ENCODE data around the gene ZBED2.
"Not testable (repeated sequence)": the region's sequence is repeated elsewhere in the genome, so short reads cannot be mapped to it uniquely, and the experiment has no call there.

Gene ZBED2, protein sequence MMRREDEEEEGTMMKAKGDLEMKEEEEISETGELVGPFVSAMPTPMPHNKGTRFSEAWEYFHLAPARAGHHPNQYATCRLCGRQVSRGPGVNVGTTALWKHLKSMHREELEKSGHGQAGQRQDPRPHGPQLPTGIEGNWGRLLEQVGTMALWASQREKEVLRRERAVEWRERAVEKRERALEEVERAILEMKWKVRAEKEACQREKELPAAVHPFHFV

DNA sequence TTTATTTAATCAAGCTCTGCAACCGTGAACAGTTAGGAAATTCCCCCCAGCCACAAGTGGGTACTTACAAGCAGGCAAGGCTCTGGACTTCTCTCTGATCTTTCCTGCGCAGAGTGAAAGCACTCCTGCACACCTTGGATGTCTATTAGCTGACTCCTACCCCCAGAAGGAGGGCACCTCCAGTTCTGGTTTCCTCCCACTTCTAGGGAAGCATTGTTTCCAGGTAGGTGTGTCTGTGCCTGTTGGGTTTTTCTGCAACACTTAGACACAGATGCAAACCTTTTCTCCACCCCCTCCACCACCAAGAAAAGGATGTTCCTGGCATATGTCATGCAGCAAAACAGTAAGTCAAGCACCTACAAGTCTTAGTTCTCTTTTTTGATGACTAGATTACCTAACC is at the start of gene ZBED2:
Gene ZBED2, minus strand, starts transcription at position 115 of the 400 bp plus-strand sequence. CDS start 1,145 bp downstream, outside the sequence.
- Mint-ChIP-seq H3K4me1 (peaks cover 21 to 43% of the 10 kb centered on the region in 2 donors), H3K36me3 (peaks cover 16 to 22% of the 10 kb centered on the region in 2 donors), H3K4me3 (peak within 1 kb of the TSS; percentile 77 to 82), H3K27me3 (no peaks in the 10 kb centered on the region), H3K9me3 (peaks cover 2 to 5% of the 10 kb centered on the region in 2 donors), H3K27ac (peak within 1 kb of the TSS; percentile 91)
- ATAC-seq (replicated peaks), result peak; percentile 79
- DNase-seq, result peak; percentile 56

DNA sequence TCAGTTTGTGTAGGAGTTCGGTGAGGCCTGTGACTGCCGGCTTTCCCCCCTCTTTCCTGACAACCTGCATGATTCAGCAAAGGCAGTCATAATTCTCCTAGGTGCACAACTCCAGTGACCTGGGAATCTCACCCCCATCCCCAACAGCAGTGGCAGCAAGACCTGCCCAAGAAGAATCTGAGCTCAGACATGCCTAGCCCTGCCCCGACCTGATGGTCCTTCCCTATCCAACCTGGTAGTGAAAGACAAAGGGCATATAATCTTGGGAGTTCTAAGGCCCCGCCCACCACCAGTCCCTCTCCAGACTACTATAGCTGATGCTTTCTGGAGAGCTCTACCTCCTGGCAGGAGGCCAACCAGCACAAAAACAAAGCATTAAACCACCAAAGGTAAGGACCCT is 44.2 kb upstream of the ZBED2 start:
- no peak overlapping the region for H3K4me3 Mint-ChIP-seq
- H3K4me1 Mint-ChIP-seq, result no peaks in the 10 kb centered on the region
- no peak overlapping the region for H3K27ac Mint-ChIP-seq
- ATAC-seq (replicated peaks) (no peak), DNase-seq (no peak)
- no peaks in the 10 kb centered on the region for H3K27me3 Mint-ChIP-seq
- H3K9me3 Mint-ChIP-seq, result peaks cover 16 to 22% of the 10 kb centered on the region in 2 donors
- H3K36me3 Mint-ChIP-seq, result peaks cover 11 to 15% of the 10 kb centered on the region in 2 donors

DNA sequence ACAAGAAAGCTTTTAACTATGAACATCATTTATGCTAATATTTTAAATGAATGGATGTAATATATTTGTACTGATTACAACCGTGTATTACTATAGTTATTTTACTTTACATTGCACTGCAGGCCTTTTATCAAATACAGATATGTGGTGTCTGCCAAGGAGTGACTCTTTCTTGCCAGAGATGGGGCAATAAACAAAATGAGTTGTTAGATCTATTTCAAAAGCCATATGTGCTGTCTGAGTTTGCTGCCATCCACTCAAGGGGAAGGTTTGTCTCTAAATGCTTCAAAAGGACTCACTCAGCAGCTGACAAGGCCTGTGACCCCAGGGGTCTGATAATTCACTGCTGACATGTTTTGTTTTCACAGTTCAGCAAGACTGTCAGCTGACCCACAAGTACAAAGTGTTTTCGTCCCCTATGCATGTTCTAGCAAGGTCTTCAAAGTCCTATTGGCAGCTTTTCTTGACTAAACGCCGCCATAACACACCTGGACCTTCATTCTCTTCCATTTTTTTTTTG is 41.3 kb upstream of the ZBED2 start:
- no peaks in the 10 kb centered on the region for H3K4me1 Mint-ChIP-seq
- DNase-seq, result no peak
- H3K27me3 Mint-ChIP-seq, result no peaks in the 10 kb centered on the region
- H3K4me3 Mint-ChIP-seq, result no peak overlapping the region
- no peaks in the 10 kb centered on the region for H3K36me3 Mint-ChIP-seq
- peaks cover 0 to 1% of the 10 kb centered on the region in 2 donors for H3K9me3 Mint-ChIP-seq
- H3K27ac Mint-ChIP-seq, result no peak overlapping the region
- ATAC-seq (replicated peaks), result no peak

DNA sequence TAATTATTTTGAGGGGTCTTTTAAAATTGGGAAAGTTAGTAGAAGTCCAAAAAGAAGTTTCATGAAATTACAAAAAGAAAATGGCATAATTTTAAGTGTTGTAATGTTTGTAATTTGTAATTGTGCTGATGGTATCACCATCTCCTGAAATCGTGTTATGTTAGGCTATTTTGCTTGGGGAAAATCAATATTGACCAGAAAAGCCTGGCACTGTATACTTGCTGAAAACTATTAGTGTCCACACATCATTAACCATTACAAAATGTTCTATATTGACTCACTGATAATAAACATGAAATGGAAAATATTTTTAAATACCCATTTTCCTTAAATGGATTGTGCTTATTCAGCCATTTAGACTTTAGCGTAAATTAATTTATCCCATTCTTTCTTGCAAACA is 40.3 kb upstream of the ZBED2 start:
- no peaks in the 10 kb centered on the region for H3K27me3 Mint-ChIP-seq
- no peaks in the 10 kb centered on the region for H3K4me1 Mint-ChIP-seq
- DNase-seq, result no peak
- H3K27ac Mint-ChIP-seq, result no peak overlapping the region
- no peak overlapping the region for H3K4me3 Mint-ChIP-seq
- no peak for ATAC-seq (replicated peaks)
- peaks cover 0 to 2% of the 10 kb centered on the region in 2 donors for H3K9me3 Mint-ChIP-seq
- no peaks in the 10 kb centered on the region for H3K36me3 Mint-ChIP-seq

DNA sequence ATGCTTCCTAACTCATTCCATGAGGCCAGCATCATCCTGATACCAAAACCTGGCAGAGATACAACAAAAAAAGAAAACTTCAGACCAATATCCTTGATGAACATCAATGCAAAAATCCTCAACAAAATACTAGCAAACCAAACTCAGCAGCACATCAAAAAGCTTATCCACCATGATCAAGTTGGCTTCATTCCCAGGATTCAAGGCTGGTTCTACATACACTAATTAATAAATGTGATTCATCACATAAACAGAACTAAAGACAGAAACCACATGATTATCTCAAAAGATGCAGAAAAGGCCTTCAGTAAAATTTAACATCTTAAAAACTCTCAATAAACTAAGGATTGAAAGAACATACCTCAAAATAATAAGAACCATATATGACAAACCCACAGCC is 35.5 kb upstream of the ZBED2 start:
- ATAC-seq (replicated peaks); H3K27ac Mint-ChIP-seq; H3K4me1 Mint-ChIP-seq; H3K27me3 Mint-ChIP-seq; DNase-seq; H3K4me3 Mint-ChIP-seq: not testable (repeated sequence)
- Mint-ChIP-seq H3K9me3 (peaks cover 19 to 22% of the 10 kb centered on the region in 2 donors), H3K36me3 (peaks cover 17 to 22% of the 10 kb centered on the region in 2 donors)

DNA sequence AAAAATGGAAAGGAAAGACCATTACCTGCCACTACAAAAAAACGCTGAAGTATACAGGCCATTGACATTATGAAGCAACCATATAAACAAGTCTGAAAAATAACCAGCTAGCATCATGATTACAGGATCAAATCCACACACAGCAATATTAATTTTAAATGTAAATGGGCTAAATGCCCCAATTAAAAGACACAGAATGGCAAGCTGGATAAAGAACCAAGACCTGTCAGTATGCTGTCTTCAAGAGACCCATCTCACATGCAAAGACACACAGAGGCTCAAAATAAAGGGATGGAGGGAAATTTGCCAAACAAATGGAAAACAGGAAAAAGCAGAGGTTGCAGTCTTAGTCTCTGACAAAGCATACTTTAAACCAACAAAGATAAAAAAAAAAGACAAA is 33.9 kb upstream of the ZBED2 start:
- not testable (repeated sequence) for H3K27ac Mint-ChIP-seq; H3K4me1 Mint-ChIP-seq; H3K27me3 Mint-ChIP-seq; H3K4me3 Mint-ChIP-seq; DNase-seq; ATAC-seq (replicated peaks)
- Mint-ChIP-seq H3K36me3 (peaks cover 19 to 22% of the 10 kb centered on the region in 2 donors), H3K9me3 (peaks cover 19 to 22% of the 10 kb centered on the region in 2 donors)

DNA sequence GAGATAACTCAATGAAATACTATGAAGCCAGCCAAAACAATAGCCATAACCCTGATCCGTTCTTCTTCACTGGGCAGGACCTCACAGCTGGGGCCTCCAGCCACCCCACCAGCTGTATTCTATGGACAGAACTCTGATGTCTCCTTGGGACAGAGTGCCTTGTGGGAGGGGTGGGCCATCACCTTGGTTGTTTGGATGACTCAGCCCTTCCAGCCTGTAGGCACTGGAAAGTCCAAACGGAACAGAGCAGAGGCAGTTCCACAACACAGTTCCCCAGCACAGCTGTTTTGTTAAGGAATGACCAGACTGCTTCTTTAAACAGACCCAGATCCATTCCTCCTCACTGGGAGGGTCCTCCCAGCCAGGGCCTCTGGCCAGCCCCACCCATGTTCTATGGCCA is 31.9 kb upstream of the ZBED2 start:
- Mint-ChIP-seq H3K36me3 (peaks cover 19 to 22% of the 10 kb centered on the region in 2 donors), H3K4me1 (peaks cover 1 to 7% of the 10 kb centered on the region in 2 donors), H3K27ac (no peak overlapping the region), H3K4me3 (no peak overlapping the region), H3K27me3 (peaks cover 0 to 7% of the 10 kb centered on the region in 2 donors), H3K9me3 (peaks cover 19 to 22% of the 10 kb centered on the region in 2 donors)
- ATAC-seq (replicated peaks) (no peak), DNase-seq (no peak)

DNA sequence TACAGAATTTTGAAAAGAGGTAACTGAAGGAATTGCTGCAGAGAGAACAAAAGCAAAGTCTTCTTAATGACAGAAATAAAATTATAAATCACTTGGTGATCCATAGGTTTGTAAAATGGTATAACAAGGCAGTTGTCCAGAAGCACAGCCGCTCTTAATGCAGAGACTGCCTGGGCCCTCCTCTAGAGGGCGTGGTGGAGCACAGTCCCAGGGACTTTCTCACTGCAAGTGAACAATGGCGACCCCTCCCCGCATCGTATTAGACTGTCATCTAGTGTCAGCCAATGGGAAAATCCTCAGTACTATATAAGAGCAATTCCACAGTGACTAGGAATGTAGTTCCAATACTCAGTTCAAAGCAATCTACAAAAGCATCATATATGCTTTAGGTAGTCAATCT is 26.4 kb upstream of the ZBED2 start:
- Mint-ChIP-seq H3K4me3 (no peak overlapping the region), H3K4me1 (peaks cover 9 to 28% of the 10 kb centered on the region in 2 donors), H3K27me3 (peaks cover 0 to 7% of the 10 kb centered on the region in 2 donors), H3K27ac (no peak overlapping the region), H3K9me3 (peaks cover 0 to 2% of the 10 kb centered on the region in 2 donors), H3K36me3 (peaks cover 15 to 17% of the 10 kb centered on the region in 2 donors)
- DNase-seq (no peak), ATAC-seq (replicated peaks) (no peak)

DNA sequence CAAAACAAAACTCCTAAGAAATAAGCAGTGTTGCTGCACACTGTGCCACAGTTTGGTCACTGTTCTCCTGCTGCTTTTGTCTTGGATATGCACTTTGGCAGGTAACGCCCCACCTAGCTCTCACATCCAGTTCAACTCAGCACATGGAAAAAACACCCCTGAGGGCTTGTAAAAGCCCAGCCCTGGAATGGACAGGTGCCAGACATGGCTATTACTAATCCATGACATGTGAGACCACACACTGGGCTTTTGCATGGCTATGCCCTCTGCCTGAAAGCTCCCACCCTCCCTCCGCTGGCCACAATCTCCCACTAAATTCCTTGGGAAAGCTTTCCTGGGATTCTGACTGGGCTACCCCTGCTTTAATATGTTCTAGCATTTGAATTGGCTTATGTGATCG is 24.7 kb upstream of the ZBED2 start:
- H3K27ac Mint-ChIP-seq, result no peak overlapping the region
- ATAC-seq (replicated peaks) (no peak), DNase-seq (no peak)
- H3K4me1 Mint-ChIP-seq, result peaks cover 21 to 45% of the 10 kb centered on the region in 2 donors
- peaks cover 2 to 3% of the 10 kb centered on the region in 2 donors for H3K9me3 Mint-ChIP-seq
- H3K27me3 Mint-ChIP-seq, result peaks cover 0 to 6% of the 10 kb centered on the region in 2 donors
- peaks cover 15 to 17% of the 10 kb centered on the region in 2 donors for H3K36me3 Mint-ChIP-seq
- H3K4me3 Mint-ChIP-seq, result no peak overlapping the region

DNA sequence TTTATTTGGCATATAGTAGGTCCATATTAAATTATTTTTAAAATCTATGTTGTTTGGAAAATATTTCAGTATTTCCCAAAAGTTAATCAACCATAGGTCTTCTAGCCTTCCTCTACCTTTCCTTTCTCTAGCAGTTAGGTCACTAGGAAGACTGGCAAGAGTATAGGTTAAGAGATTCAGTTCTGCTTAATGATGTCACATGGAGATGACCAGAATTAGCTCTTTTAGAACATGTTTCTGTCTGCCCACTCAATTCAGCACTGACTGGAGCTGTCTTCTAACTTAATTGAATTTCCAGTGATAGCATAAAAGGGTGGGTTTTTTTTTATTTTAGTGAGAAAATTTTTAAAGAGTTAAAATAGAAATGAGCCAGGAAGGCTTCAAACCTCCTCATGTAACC is 23.8 kb upstream of the ZBED2 start:
- DNase-seq (no peak), ATAC-seq (replicated peaks) (peak; percentile 58 to 65)
- H3K27me3 Mint-ChIP-seq, result no peaks in the 10 kb centered on the region
- H3K4me3 Mint-ChIP-seq, result no peak overlapping the region
- H3K9me3 Mint-ChIP-seq, result peaks cover 3% of the 10 kb centered on the region in 2 donors
- peaks cover 15 to 19% of the 10 kb centered on the region in 2 donors for H3K36me3 Mint-ChIP-seq
- no peak overlapping the region for H3K27ac Mint-ChIP-seq
- peaks cover 26 to 47% of the 10 kb centered on the region in 2 donors for H3K4me1 Mint-ChIP-seq

DNA sequence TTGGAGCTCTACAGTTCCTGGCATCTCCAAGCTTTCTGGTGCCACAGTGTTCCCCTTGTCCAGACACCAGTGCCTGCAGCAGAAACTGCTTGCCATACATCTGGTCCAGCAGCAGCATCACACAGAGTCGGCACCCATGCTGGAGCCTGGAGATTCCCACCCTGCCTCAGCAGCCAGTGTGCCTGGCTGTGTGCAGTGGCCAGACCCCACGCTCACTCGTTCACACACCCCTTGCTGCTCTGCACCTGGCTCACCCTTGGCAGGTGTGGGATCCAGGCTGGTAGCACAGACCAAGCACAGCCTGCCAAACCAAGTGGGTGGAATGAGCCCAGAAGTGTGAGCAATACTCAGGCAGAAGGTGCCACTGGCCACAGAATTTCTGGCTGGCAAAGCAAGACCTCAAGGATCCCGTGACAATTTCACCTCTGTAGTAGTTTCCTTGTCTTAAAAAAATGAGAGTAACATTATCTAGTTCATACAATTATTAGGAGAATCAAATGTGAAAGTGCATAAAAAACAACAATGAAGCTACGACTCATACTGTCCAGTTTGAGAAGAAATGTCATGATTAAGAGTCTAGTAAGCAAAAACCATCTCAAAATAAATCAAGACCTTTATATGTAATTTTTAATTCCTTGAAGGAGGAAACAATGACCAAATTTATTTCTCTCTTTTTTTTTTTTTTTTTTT is 22.9 kb upstream of the ZBED2 start:
- Mint-ChIP-seq H3K4me1 (peaks cover 31 to 56% of the 10 kb centered on the region in 2 donors), H3K27me3 (no peaks in the 10 kb centered on the region), H3K4me3 (no peak overlapping the region), H3K27ac (peak overlapping the region; percentile 47), H3K9me3 (peaks cover 3% of the 10 kb centered on the region in 2 donors), H3K36me3 (peaks cover 15 to 19% of the 10 kb centered on the region in 2 donors)
- no peak for ATAC-seq (replicated peaks)
- DNase-seq, result no peak

DNA sequence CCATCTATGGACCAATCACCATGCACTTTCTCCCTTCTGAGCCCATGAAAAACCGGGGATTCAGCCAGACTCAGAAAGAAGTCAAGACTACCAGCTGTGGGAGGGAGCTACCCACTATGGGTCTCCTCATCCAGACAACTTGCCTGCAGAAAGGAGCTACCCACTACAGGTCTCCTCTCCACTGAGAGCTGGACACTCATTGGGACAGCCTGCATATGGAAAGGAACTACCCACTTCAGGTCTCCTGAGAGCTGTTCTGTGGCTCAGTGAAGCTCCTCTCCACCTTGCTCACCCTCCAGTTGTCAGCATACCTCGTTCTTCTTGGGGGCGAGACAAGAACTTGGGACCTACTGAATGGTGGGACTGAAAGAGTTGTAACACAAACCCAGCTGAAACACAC is 22.3 kb upstream of the ZBED2 start:
- Mint-ChIP-seq H3K4me1 (peaks cover 33 to 62% of the 10 kb centered on the region in 2 donors), H3K36me3 (peaks cover 15 to 19% of the 10 kb centered on the region in 2 donors), H3K4me3 (no peak overlapping the region), H3K27me3 (no peaks in the 10 kb centered on the region), H3K9me3 (peaks cover 3% of the 10 kb centered on the region in 2 donors), H3K27ac (peak overlapping the region; percentile 86)
- no peak for DNase-seq
- no peak for ATAC-seq (replicated peaks)

DNA sequence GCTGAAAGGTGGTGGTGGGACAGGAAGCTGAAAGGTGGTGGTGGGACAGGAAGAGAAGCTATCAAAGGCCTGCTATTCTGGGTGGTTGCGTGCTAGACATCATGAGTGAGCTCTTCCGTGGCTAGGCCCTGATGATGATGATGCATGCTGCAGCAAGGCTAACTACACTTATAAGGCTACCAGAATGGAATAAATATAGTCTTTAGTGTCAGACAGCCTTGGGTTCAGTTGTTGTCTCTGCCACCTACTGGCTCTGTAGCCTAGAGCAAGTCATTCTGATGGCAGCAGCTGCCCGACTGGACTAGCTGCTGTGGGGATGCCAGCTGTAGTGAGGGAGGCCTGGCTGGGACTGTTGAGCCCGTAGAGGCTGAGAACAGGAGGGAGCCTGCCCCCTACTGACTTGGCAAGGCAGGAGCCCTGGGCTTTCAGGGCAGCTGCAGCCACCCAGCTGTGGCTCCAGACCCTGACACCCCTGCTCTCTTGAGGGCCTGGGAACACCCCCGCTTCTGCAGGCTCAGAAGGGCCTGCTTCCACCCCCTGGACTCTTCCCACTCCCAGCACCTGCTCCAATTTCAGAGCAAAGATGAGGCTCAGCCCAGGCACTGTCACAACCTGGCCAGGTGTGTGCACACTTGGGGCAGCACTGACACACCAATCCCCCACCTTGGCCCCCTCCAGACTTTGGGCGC is 21.4 kb upstream of the ZBED2 start:
- Mint-ChIP-seq H3K27me3 (no peaks in the 10 kb centered on the region), H3K27ac (peak overlapping the region; percentile 86), H3K36me3 (peaks cover 16 to 20% of the 10 kb centered on the region in 2 donors), H3K4me1 (peaks cover 35 to 70% of the 10 kb centered on the region in 2 donors), H3K4me3 (peak overlapping the region; percentile 15 to 46), H3K9me3 (peaks cover 3% of the 10 kb centered on the region in 2 donors)
- ATAC-seq (replicated peaks) (peak; percentile 74 to 77), DNase-seq (peak; percentile 62)

DNA sequence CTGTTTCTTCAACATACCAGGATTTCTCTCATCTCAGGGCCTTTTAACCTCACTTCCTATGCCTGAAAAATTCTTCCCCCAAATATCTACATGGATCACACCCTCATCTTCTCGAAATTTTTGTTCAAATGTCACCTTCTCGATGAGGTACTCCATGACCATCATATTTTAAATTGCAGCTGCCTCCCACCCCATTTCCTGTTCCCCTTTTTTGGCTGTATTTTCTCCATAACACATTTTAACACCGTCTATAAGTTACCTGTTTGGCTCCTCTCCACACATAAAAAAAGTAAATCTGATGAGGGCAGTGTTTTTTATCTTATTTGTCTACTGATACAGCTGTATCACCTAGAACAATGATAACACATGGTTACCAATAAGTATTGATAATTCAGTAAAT is 20.7 kb upstream of the ZBED2 start:
- ATAC-seq (replicated peaks), result peak; percentile 17 to 33
- Mint-ChIP-seq H3K27me3 (no peaks in the 10 kb centered on the region), H3K4me3 (peak overlapping the region in 1 of 2 donors; percentile 6), H3K4me1 (peaks cover 42 to 76% of the 10 kb centered on the region in 2 donors), H3K9me3 (peaks cover 3% of the 10 kb centered on the region in 2 donors), H3K36me3 (peaks cover 21 to 24% of the 10 kb centered on the region in 2 donors), H3K27ac (peak overlapping the region; percentile 86)
- no peak for DNase-seq

Data from stimulated activated naive B cell treated with anti-CD40 and anti-IgM and Interleukin-4, amounts not matched to agents 10 μg/mL and 1 μg/mL and 100 μg/mL, for 72 hours (primary cell).